GM12891 (cell line): ENCODE measurements around the gene CRKL. TPM values are rescaled to one million over a fixed set of nuclear protein-coding genes. Genes with fewer than 3 reads are reported as not detected.

Experiments
- DNase-seq: peaks from one replicate; pipeline ENCODE4 v3.0.0; 2011; ENCODE audit warnings: low spot score; ENCODE audit not compliant: insufficient read length
- FAIRE-seq: peaks from 2 replicates; lab custom pipeline; 2011; peaks lifted over from hg19 to GRCh38; lab: Jason Lieb, UNC
- PAX5 ChIP-seq: IDR thresholded peaks from 2 replicates; pipeline ENCODE4 v1.6.1; 2011; ENCODE audit warnings: low read length, moderate library complexity, mild to moderate bottlenecking; ENCODE audit not compliant: insufficient read depth, severe bottlenecking
- POLR2A ChIP-seq: IDR thresholded peaks from 2 replicates; pipeline ENCODE4 v1.6.1; 2011; ENCODE audit warnings: low read depth, low read length, control low read depth
- POLR2AphosphoS5 ChIP-seq: IDR thresholded peaks from 2 replicates; pipeline ENCODE4 v1.6.1; 2011; ENCODE audit warnings: low read depth, low read length, control low read depth
- POU2F2 ChIP-seq: IDR thresholded peaks from 2 replicates; pipeline ENCODE4 v1.6.1; 2011; ENCODE audit warnings: low read depth, mild to moderate bottlenecking, control low read depth, low read length, moderate library complexity
- SPI1 ChIP-seq: IDR thresholded peaks from 2 replicates; pipeline ENCODE4 v1.6.1; 2011; ENCODE audit warnings: low read depth, low read length, control low read depth
- TAF1 ChIP-seq: IDR thresholded peaks from 2 replicates; pipeline ENCODE4 v1.6.1; 2011; ENCODE audit warnings: low read depth, low read length, control low read depth
- polyA plus RNA-seq: library from polyadenylated mRNA; unstranded; fragments of >200 nt; gene quantifications from one replicate; pipeline ENCODE4 v1.2.1, GENCODE V29; 2012; ENCODE audit warnings: low read depth, missing spikeins, inconsistent platforms; ENCODE audit not compliant: missing spikeins

CRKL gene
- polyA plus RNA-seq: 15.2 TPM

GRCh38 chr22:20916916-20917810, at the start of gene CRKL:
Gene CRKL (plus strand): TSS chr22:20917407. CDS start chr22:20917935, 528 bp downstream.
- TF ChIP-seq TAF1 (peak; percentile 55), POLR2A (peak; percentile 74; the same call in 1 of the 2 replicates), POU2F2 (no peak), SPI1 (0 out of 2 replicates have a peak, but pooled peaks have one; percentile 15), PAX5 (no peak), POLR2AphosphoS5 (peak; percentile 76; the same call in 1 of the 2 replicates)
- DNase-seq: peak; percentile 97
- peak; percentile 95 for FAIRE-seq

- FAIRE-seq: no peak
- TF ChIP-seq POU2F2 (no peak), POLR2A (no peak), TAF1 (no peak), POLR2AphosphoS5 (no peak), SPI1 (no peak), PAX5 (no peak)
- DNase-seq: no peak
Observed at GRCh38 chr22:20868025-20868962, 48.9 kb upstream of the CRKL start.

- no peak for FAIRE-seq
- DNase-seq: no peak
- no peak for TF ChIP-seq SPI1
- no peak for TF ChIP-seq POU2F2
- TF ChIP-seq PAX5: no peak
- no peak for TF ChIP-seq TAF1
- no peak for TF ChIP-seq POLR2A
- no peak for TF ChIP-seq POLR2AphosphoS5
Observed at GRCh38 chr22:20869234-20869633, 48.0 kb upstream of the CRKL start.

- TF ChIP-seq TAF1: no peak
- no peak for TF ChIP-seq SPI1
- TF ChIP-seq POU2F2: no peak
- DNase-seq: no peak
- FAIRE-seq: no peak
Observed at GRCh38 chr22:20873214-20873613, 44.0 kb upstream of the CRKL start.

GRCh38 chr22:20875296-20875695, 41.9 kb upstream of the CRKL start:
- FAIRE-seq: no peak
- TF ChIP-seq SPI1 (no peak), TAF1 (no peak), POLR2A (no peak), PAX5 (no peak)
- no peak for DNase-seq

GRCh38 chr22:20877715-20878114, 39.5 kb upstream of the CRKL start:
- TF ChIP-seq POU2F2: no peak
- no peak for TF ChIP-seq PAX5
- FAIRE-seq: no peak
- no peak for DNase-seq

GRCh38 chr22:20881231-20881630, 36.0 kb upstream of the CRKL start:
- DNase-seq: no peak
- no peak for TF ChIP-seq POU2F2
- TF ChIP-seq PAX5: no peak
- FAIRE-seq: no peak

- FAIRE-seq: no peak
- DNase-seq: no peak
- no peak for TF ChIP-seq POLR2AphosphoS5
- TF ChIP-seq TAF1: no peak
- no peak for TF ChIP-seq SPI1
- TF ChIP-seq POLR2A: no peak
- no peak for TF ChIP-seq POU2F2
- no peak for TF ChIP-seq PAX5
Observed at GRCh38 chr22:20881869-20882815, 35.1 kb upstream of the CRKL start.
